ENCODE data around the gene PHLDB1. TPM values are rescaled to one million over a fixed set of nuclear protein-coding genes. Genes with fewer than 3 reads are reported as not detected.

Gene PHLDB1
- polyA plus RNA-seq, 2 of the 4 experiments (the other 2 are of a cell fraction), result 5.9 to 20.0 TPM

- Histone ChIP-seq H3K4me3 (no peak overlapping the region), H3K4me2 (no peak overlapping the region), H3K9me3 (no peaks in the 10 kb centered on the region), H3K4me1 (peaks cover 4% of the 10 kb centered on the region; the same call in 1 of the 3 replicates), H3K27ac (no peak overlapping the region)
- ATAC-seq, result no peak
- CTCF ChIA-PET, result interaction anchor here (1.1 to 10.7 kb wide), 3 partner anchors 13 to 301 kb away, joined by 4 to 90 read pairs (median 5); partner anchors contain the start of genes PHLDB1 and UPK2
- TF ChIP-seq MAZ (IDR thresholded peaks at IDR 0.05; ENCODE audit: borderline replicate concordance, low read depth, low read length), result no peak
- TF ChIP-seq ELK1 (IDR thresholded peaks at IDR 0.05; ENCODE audit: low read depth, low read length), result no peak
- TF ChIP-seq HOXB13 (CRISPR knock-in tag; IDR thresholded peaks at IDR 0.05; ENCODE audit: low read depth), result no peak
- no peak for TF ChIP-seq CTCF (IDR thresholded peaks at IDR 0.05)
- TF ChIP-seq RAD21 (conservative IDR thresholded peaks at IDR 0.05 in 1 of 2, IDR thresholded peaks at IDR 0.05 in 1 of 2), result no peak
- no peak for TF ChIP-seq MAFK (IDR thresholded peaks at IDR 0.05; ENCODE audit: partially characterized antibody)
- no peak for TF ChIP-seq FOSL2 (IDR thresholded peaks at IDR 0.05)
- TF ChIP-seq FOSL2 (CRISPR knock-in tag; IDR thresholded peaks at IDR 0.05), result no peak
- no peak for TF ChIP-seq NR3C1 (IDR thresholded peaks at IDR 0.05)
- TF ChIP-seq CBX8 (IDR thresholded peaks at IDR 0.05), result no peak
- no peak for TF ChIP-seq ZC3H11A (IDR thresholded peaks at IDR 0.05)
- TF ChIP-seq RFX5 (IDR thresholded peaks at IDR 0.05), result no peak
- TF ChIP-seq REST (IDR thresholded peaks at IDR 0.05), result no peak
- TF ChIP-seq JUNB (IDR thresholded peaks at IDR 0.05), result no peak
- no peak for TF ChIP-seq HOXA7 (CRISPR knock-in tag; IDR thresholded peaks at IDR 0.05)
- TF ChIP-seq CBX2 (IDR thresholded peaks at IDR 0.05; ENCODE audit: borderline replicate concordance, low read depth), result no peak
- no peak for TF ChIP-seq USF2 (IDR thresholded peaks at IDR 0.05)
- TF ChIP-seq FOSB (CRISPR knock-in tag; IDR thresholded peaks at IDR 0.05), result no peak
- TF ChIP-seq EHMT2 (IDR thresholded peaks at IDR 0.05; ENCODE audit: low read depth), result no peak
- TF ChIP-seq KDM5A (IDR thresholded peaks at IDR 0.05), result no peak
- no peak for TF ChIP-seq CEBPB (IDR thresholded peaks at IDR 0.05)
- 88% methylated on average over 7 of the region's 7 CpGs for WGBS (ENCODE audit: missing lambda C conversion rate)
- no peak for DNase-seq (ENCODE audit: low read depth in 1 of 2, low spot score in 1 of 2)
- POLR2A ChIA-PET, result no interaction called here
- FAIRE-seq, result no peak
These were observed 48.2 kb downstream of the PHLDB1 start for GRCh38 chr11:118655486-118656190.
